HCT116 (cell line): ENCODE data around the gene DNAJC4. TPM values are rescaled to one million over a fixed set of nuclear protein-coding genes. Genes with fewer than 3 reads are reported as not detected.

Experiments used
- ATAC-seq: fragments of 200-7000 bp; cut with Tn5 transposase; 2 replicates; pipeline ENCODE4 v1.9.1; 2020; ENCODE audit warnings: mild to moderate bottlenecking, moderate library complexity
- BruUV-seq: library from RNA; stranded (reverse); fragments of 400-500 nt; replicated peaks from 2 replicates; lab custom pipeline; 2021; lab: Mats Ljungman, UMichigan
- CTCF ChIA-PET: fragments of 300-600 bp; sonication (Branson Sonifier 250); formaldehyde crosslinking; loops from one replicate; lab custom pipeline; 2021; ENCODE audit warnings: antibody characterized with exemption; lab: Charles Lee
- POLR2A ChIA-PET: fragments of 300-600, 350-600 bp; sonication (Branson Sonifier 250); formaldehyde crosslinking; loops from one replicate; lab custom pipeline; 2021; ENCODE audit warnings: antibody characterized with exemption; lab: Charles Lee
- RAD21 ChIA-PET, 2 experiments: fragments of 300-600 bp; sonication (Branson Sonifier 250); formaldehyde crosslinking; loops; one replicate each; lab custom pipeline; 2023; ENCODE audit warnings: low total read pairs in 2 of 2; ENCODE audit not compliant: uncharacterized antibody in 2 of 2, unreplicated experiment in 2 of 2, low non-redundant PET in 1 of 2; lab: Charles Lee
- DNase-seq: peaks from one replicate; pipeline ENCODE4 v3.0.0-alpha.2; 2010; ENCODE audit warnings: low read depth, low spot score
- H2AFZ ChIP-seq: fragments of 200-600 bp; shearing (Covaris generic), sonication (generic); 2 replicates; pipeline ENCODE4 v1.6.1; 2017; ENCODE audit warnings: low read depth, mixed run types, mixed read lengths, antibody characterized with exemption, low read length; ENCODE audit not compliant: poor library complexity, severe bottlenecking
- H3K27ac ChIP-seq: 2 replicates; pipeline ENCODE4 v1.5.1; 2012; ENCODE audit warnings: low read depth, low read length
- H3K27me3 ChIP-seq: fragments of 200-600 bp; sonication (generic); 2 replicates; pipeline ENCODE4 v1.6.1; 2016; ENCODE audit warnings: mixed run types, low read length, mixed read lengths; ENCODE audit not compliant: insufficient read depth
- H3K36me3 ChIP-seq, 2 experiments: fragments of 200-500 bp in 1 of 2; fragments of 200-600 bp in 1 of 2; sonication (Bioruptor generic) in 1 of 2; sonication (generic) in 1 of 2; 2 replicates each; pipeline versions ENCODE4 v1.5.1 to v1.6.1; 2014 to 2016; ENCODE audit warnings: low read length in 2 of 2, inconsistent platforms in 1 of 2, mixed read lengths in 1 of 2, mixed run types in 1 of 2; ENCODE audit not compliant: insufficient read depth in 2 of 2, control insufficient read depth in 1 of 2
- H3K4me1 ChIP-seq, 2 experiments: fragments of 200-600 bp in 1 of 2; sonication (generic) in 1 of 2; 2 replicates each; pipeline versions ENCODE4 v1.5.1 to v1.6.1; 2012 to 2017; ENCODE audit warnings: low read length in 2 of 2, inconsistent platforms in 1 of 2, mild to moderate bottlenecking in 1 of 2, mixed read lengths in 1 of 2, mixed run types in 1 of 2, moderate library complexity in 1 of 2; ENCODE audit not compliant: insufficient read depth in 2 of 2, control insufficient read depth in 1 of 2
- H3K4me2 ChIP-seq: fragments of 200-600 bp; sonication (generic); 2 replicates; pipeline ENCODE4 v1.6.1; 2017; ENCODE audit warnings: mixed run types, low read length, mixed read lengths
- H3K4me3 ChIP-seq, 2 experiments: fragments of 200-600 bp in 1 of 2; sonication (generic) in 1 of 2; replicated peaks in 1 of 2; 2 replicates each; pipeline ENCODE4 v1.5.1; 2011 to 2016; ENCODE audit warnings: low read length in 2 of 2, control low read depth in 1 of 2, low read depth in 1 of 2, mild to moderate bottlenecking in 1 of 2, mixed read lengths in 1 of 2, mixed run types in 1 of 2
- H3K79me2 ChIP-seq: fragments of 200-600 bp; sonication (generic); 2 replicates; pipeline ENCODE4 v1.6.1; 2017; ENCODE audit warnings: mild to moderate bottlenecking, mixed run types, low read length, moderate library complexity, mixed read lengths; ENCODE audit not compliant: insufficient read depth
- H3K9ac ChIP-seq: fragments of 200-600 bp; sonication (generic); 2 replicates; pipeline ENCODE4 v1.6.1; 2016; ENCODE audit warnings: low read length, mixed read lengths
- H3K9me2 ChIP-seq: fragments of 200-600 bp; sonication (generic), shearing (Covaris generic); 2 replicates; pipeline ENCODE4 v1.6.1; 2017; ENCODE audit warnings: mixed run types, mild to moderate bottlenecking, moderate library complexity; ENCODE audit not compliant: insufficient read depth
- H3K9me3 ChIP-seq, 2 experiments: fragments of 200-500 bp in 1 of 2; fragments of 200-600 bp in 1 of 2; sonication (Bioruptor generic) in 1 of 2; sonication (generic) in 1 of 2; 2 replicates each; pipeline ENCODE4 v1.6.1; 2014 to 2017; ENCODE audit warnings: low read length in 2 of 2, mixed read lengths in 2 of 2, inconsistent platforms in 1 of 2, low read depth in 1 of 2, mild to moderate bottlenecking in 1 of 2, mixed run types in 1 of 2, moderate library complexity in 1 of 2; ENCODE audit not compliant: control insufficient read depth in 1 of 2, insufficient read depth in 1 of 2
- H4K20me1 ChIP-seq: fragments of 200-600 bp; sonication (generic), shearing (Covaris generic); 2 replicates; pipeline ENCODE4 v1.6.1; 2017; ENCODE audit warnings: mixed run types, mild to moderate bottlenecking, moderate library complexity; ENCODE audit not compliant: insufficient read depth
- CEBPB ChIP-seq: IDR thresholded peaks from 2 replicates; pipeline ENCODE4 v1.6.1; 2012; ENCODE audit warnings: low read depth
- EGR1 ChIP-seq: IDR thresholded peaks from 2 replicates; pipeline ENCODE4 v1.6.1; 2012; ENCODE audit warnings: low read depth
- EZH2 ChIP-seq: fragments of 200-600 bp; sonication (generic); IDR thresholded peaks from 2 replicates; pipeline ENCODE4 v1.6.1; 2017; ENCODE audit warnings: antibody characterized with exemption, mixed run types
- EZH2phosphoT487 ChIP-seq: fragments of 200-600 bp; IDR thresholded peaks from 2 replicates; pipeline ENCODE4 v1.6.1; 2018; ENCODE audit warnings: antibody characterized with exemption, borderline replicate concordance
- FOSL1 ChIP-seq: IDR thresholded peaks from 2 replicates; pipeline ENCODE4 v1.6.1; 2012; ENCODE audit warnings: low read depth
- JUND ChIP-seq: IDR thresholded peaks from 2 replicates; pipeline ENCODE4 v1.6.1; 2012
- POLR2A ChIP-seq: IDR thresholded peaks from 2 replicates; pipeline ENCODE4 v1.7.0; 2011; ENCODE audit warnings: borderline replicate concordance; ENCODE audit not compliant: insufficient read depth, insufficient read length; ENCODE audit errors: extremely low read depth
- POLR2AphosphoS5 ChIP-seq: IDR thresholded peaks from 2 replicates; pipeline ENCODE4 v1.6.1; 2011; ENCODE audit warnings: mild to moderate bottlenecking, low read depth, low read length, moderate library complexity
- RAD21 ChIP-seq: IDR thresholded peaks from 2 replicates; pipeline ENCODE4 v1.6.1; 2012; ENCODE audit warnings: low read depth, mild to moderate bottlenecking
- SP1 ChIP-seq: IDR thresholded peaks from 2 replicates; pipeline ENCODE4 v1.6.1; 2012; ENCODE audit warnings: low read depth
- SRF ChIP-seq: IDR thresholded peaks from 2 replicates; pipeline ENCODE4 v1.6.1; 2012; ENCODE audit warnings: low read depth
- TCF7L2 ChIP-seq: IDR thresholded peaks from 2 replicates; pipeline ENCODE4 v1.7.0; 2011; ENCODE audit warnings: borderline replicate concordance, inconsistent platforms; ENCODE audit not compliant: insufficient read depth, insufficient read length; ENCODE audit errors: extremely low read depth
- YY1 ChIP-seq: IDR thresholded peaks from 2 replicates; pipeline ENCODE4 v1.6.1; 2011; ENCODE audit warnings: low read length, low read depth, moderate library complexity, mild to moderate bottlenecking; ENCODE audit not compliant: insufficient replicate concordance; ENCODE audit errors: extremely low read depth
- ZFX ChIP-seq: fragments of 450-650 bp; IDR thresholded peaks from 2 replicates; pipeline ENCODE4 v1.6.1; 2017
- intact Hi-C: fragments of 100-400 bp; cut with micrococcal nuclease; formaldehyde crosslinking; loops from 2 replicates; pipeline ENCODE4 v1.10.0; 2022
- total RNA-seq: library from RNA; stranded (reverse); gene quantifications from one replicate; pipeline ENCODE4 v1.2.1, GENCODE V29; 2021; ENCODE audit not compliant: unreplicated experiment
- TF ChIP-seq, protein P1 (sequence below): IDR thresholded peaks from 2 replicates; pipeline ENCODE4 v1.6.1; 2012
- TF ChIP-seq, protein P2 (sequence below): IDR thresholded peaks from 2 replicates; pipeline ENCODE4 v1.6.1; 2012; ENCODE audit warnings: low read depth
- TF ChIP-seq, protein P3 (sequence below): IDR thresholded peaks from 2 replicates; pipeline ENCODE4 v1.6.1; 2011; ENCODE audit warnings: mild to moderate bottlenecking, low read length, moderate library complexity; ENCODE audit not compliant: insufficient replicate concordance; ENCODE audit errors: extremely low read depth
- TF ChIP-seq, protein P4 (sequence below), 3 experiments: fragments of 200-600 bp in 1 of 3; sonication (generic) in 1 of 3; IDR thresholded peaks in 2 of 3; conservative IDR thresholded peaks in 1 of 3; 2 replicates each; pipeline ENCODE4 v1.5.1; 2012 to 2017; ENCODE audit warnings: low read depth in 2 of 3, low read length in 2 of 3, antibody characterized with exemption in 1 of 3, borderline replicate concordance in 1 of 3, control low read depth in 1 of 3, mild to moderate bottlenecking in 1 of 3, mixed read lengths in 1 of 3, mixed run types in 1 of 3, moderate library complexity in 1 of 3; ENCODE audit not compliant: insufficient read depth in 1 of 3

The DNAJC4 gene
- total RNA-seq, 1 experiment from 2014 or later, result 25.8 TPM

DNA sequence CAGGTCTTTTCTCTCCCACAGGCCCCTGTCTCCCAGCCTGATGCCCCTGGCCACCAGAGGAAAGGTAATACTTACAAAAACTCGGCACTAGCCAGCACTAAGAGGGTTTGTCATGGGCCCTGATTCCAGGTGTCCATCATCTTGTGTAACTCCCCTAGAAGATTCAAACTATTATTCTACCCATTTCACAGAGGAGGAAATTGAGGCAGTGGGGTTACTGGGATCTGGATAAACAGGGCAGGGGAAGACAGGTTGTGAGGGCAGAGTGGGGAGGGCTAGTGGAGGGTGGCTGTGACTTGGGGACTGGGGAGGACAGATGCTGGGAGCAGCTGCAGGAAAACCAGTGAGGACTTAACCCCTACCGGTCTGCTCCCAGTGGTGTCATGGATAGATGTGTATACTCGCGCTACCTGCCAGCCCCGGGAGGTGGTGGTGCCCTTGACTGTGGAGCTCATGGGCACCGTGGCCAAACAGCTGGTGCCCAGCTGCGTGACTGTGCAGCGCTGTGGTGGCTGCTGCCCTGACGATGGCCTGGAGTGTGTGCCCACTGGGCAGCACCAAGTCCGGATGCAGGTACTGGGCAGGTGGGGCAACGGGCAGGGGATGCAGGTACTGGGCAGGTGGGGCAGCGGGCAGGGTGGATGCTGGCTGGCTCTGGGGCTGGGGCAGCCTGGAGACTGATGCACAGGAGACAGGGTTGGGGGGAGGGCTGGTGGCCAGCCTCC is 5.3 kb downstream of the DNAJC4 start:
- TSS peak; percentile 39 for BruUV-seq
- ATAC-seq (no peak), DNase-seq (no peak)
- Histone ChIP-seq H3K9me3 (no peaks in the 10 kb centered on the region), H3K9ac (peak overlapping the region; percentile 75), H3K36me3 (0 out of 4 replicates have a peak, but pooled peaks cover 0 to 8% of the 10 kb centered on the region in 2 experiments), H3K4me2 (peak overlapping the region; percentile 100), H3K79me2 (peaks cover 8% of the 10 kb centered on the region), H3K27ac (peak overlapping the region; percentile 87), H4K20me1 (no peaks in the 10 kb centered on the region), H3K4me3 (peak overlapping the region; percentile 55 to 79), H3K27me3 (no peaks in the 10 kb centered on the region), H2AFZ (no peak overlapping the region), H3K4me1 (peaks cover 27 to 70% of the 10 kb centered on the region in 2 experiments), H3K9me2 (no peaks in the 10 kb centered on the region)
- RAD21 ChIA-PET, result no interaction called here
- POLR2A ChIA-PET, result interaction anchor here (1.0 kb wide), 1 partner anchor 16 kb away, joined by 3 read pairs; no protein-coding TSS in a partner anchor
- CTCF ChIA-PET, result no interaction called here
- TF ChIP-seq, protein P1, sequence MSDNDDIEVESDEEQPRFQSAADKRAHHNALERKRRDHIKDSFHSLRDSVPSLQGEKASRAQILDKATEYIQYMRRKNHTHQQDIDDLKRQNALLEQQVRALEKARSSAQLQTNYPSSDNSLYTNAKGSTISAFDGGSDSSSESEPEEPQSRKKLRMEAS, result no peak
- no peak for TF ChIP-seq ZFX
- no peak for TF ChIP-seq SRF
- TF ChIP-seq RAD21, result no peak
- TF ChIP-seq TCF7L2, result no peak
- TF ChIP-seq, protein P2, sequence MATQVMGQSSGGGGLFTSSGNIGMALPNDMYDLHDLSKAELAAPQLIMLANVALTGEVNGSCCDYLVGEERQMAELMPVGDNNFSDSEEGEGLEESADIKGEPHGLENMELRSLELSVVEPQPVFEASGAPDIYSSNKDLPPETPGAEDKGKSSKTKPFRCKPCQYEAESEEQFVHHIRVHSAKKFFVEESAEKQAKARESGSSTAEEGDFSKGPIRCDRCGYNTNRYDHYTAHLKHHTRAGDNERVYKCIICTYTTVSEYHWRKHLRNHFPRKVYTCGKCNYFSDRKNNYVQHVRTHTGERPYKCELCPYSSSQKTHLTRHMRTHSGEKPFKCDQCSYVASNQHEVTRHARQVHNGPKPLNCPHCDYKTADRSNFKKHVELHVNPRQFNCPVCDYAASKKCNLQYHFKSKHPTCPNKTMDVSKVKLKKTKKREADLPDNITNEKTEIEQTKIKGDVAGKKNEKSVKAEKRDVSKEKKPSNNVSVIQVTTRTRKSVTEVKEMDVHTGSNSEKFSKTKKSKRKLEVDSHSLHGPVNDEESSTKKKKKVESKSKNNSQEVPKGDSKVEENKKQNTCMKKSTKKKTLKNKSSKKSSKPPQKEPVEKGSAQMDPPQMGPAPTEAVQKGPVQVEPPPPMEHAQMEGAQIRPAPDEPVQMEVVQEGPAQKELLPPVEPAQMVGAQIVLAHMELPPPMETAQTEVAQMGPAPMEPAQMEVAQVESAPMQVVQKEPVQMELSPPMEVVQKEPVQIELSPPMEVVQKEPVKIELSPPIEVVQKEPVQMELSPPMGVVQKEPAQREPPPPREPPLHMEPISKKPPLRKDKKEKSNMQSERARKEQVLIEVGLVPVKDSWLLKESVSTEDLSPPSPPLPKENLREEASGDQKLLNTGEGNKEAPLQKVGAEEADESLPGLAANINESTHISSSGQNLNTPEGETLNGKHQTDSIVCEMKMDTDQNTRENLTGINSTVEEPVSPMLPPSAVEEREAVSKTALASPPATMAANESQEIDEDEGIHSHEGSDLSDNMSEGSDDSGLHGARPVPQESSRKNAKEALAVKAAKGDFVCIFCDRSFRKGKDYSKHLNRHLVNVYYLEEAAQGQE, result no peak
- TF ChIP-seq JUND, result no peak
- TF ChIP-seq FOSL1, result no peak
- TF ChIP-seq SP1, result no peak
- no peak for TF ChIP-seq EZH2phosphoT487
- no peak for TF ChIP-seq YY1
- TF ChIP-seq, protein P3, sequence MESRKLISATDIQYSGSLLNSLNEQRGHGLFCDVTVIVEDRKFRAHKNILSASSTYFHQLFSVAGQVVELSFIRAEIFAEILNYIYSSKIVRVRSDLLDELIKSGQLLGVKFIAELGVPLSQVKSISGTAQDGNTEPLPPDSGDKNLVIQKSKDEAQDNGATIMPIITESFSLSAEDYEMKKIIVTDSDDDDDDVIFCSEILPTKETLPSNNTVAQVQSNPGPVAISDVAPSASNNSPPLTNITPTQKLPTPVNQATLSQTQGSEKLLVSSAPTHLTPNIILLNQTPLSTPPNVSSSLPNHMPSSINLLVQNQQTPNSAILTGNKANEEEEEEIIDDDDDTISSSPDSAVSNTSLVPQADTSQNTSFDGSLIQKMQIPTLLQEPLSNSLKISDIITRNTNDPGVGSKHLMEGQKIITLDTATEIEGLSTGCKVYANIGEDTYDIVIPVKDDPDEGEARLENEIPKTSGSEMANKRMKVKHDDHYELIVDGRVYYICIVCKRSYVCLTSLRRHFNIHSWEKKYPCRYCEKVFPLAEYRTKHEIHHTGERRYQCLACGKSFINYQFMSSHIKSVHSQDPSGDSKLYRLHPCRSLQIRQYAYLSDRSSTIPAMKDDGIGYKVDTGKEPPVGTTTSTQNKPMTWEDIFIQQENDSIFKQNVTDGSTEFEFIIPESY, result no peak
- no peak for TF ChIP-seq EZH2
- no peak for TF ChIP-seq EGR1
- TF ChIP-seq CEBPB, result no peak
- TF ChIP-seq POLR2A, result no peak
- TF ChIP-seq POLR2AphosphoS5, result no peak
- TF ChIP-seq, protein P4, sequence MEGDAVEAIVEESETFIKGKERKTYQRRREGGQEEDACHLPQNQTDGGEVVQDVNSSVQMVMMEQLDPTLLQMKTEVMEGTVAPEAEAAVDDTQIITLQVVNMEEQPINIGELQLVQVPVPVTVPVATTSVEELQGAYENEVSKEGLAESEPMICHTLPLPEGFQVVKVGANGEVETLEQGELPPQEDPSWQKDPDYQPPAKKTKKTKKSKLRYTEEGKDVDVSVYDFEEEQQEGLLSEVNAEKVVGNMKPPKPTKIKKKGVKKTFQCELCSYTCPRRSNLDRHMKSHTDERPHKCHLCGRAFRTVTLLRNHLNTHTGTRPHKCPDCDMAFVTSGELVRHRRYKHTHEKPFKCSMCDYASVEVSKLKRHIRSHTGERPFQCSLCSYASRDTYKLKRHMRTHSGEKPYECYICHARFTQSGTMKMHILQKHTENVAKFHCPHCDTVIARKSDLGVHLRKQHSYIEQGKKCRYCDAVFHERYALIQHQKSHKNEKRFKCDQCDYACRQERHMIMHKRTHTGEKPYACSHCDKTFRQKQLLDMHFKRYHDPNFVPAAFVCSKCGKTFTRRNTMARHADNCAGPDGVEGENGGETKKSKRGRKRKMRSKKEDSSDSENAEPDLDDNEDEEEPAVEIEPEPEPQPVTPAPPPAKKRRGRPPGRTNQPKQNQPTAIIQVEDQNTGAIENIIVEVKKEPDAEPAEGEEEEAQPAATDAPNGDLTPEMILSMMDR (IDR thresholded peaks at IDR 0.05 in 2 of 3, conservative IDR thresholded peaks at IDR 0.05 in 1 of 3; ENCODE audit: borderline replicate concordance in 1 of 3, insufficient read depth in 1 of 3, low read depth in 2 of 3, low read length in 2 of 3), result no peak
- intact Hi-C loops, result no loop called here
